Endothelial cell of umbilical vein (primary cell): ENCODE results near the gene SIRPG. TPM values are rescaled to one million over a fixed set of nuclear protein-coding genes. Genes with fewer than 3 reads are reported as not detected.

Experiments
- BruUV-seq: library from RNA; stranded (reverse); fragments of 400-500 nt; replicated peaks from 2 replicates; lab custom pipeline; 2021; lab: Mats Ljungman, UMichigan
- CTCF ChIA-PET: fragments of 300-600, 350-600 bp; sonication (Branson Sonifier 250); formaldehyde crosslinking; loops from one replicate; lab custom pipeline; 2021; ENCODE audit warnings: antibody characterized with exemption, inconsistent platforms; lab: Charles Lee
- POLR2A ChIA-PET: fragments of 300-600, 350-600 bp; sonication (Branson Sonifier 250); formaldehyde crosslinking; loops from one replicate; lab custom pipeline; 2021; ENCODE audit warnings: antibody characterized with exemption, inconsistent platforms; lab: Charles Lee
- DNase-seq: peaks from one replicate; pipeline ENCODE4 v3.0.0-alpha.2; 2011; ENCODE audit warnings: low read depth, low spot score
- FAIRE-seq: peaks from 2 replicates; lab custom pipeline; 2011; peaks lifted over from hg19 to GRCh38; lab: Jason Lieb, UNC
- H2AFZ ChIP-seq: 2 replicates; pipeline ENCODE4 v1.6.0; 2012; ENCODE audit warnings: low read depth, low read length, control low read depth, inconsistent platforms
- H3K27ac ChIP-seq: 2 replicates; pipeline ENCODE4 v1.5.1; 2011; ENCODE audit warnings: low read depth, mild to moderate bottlenecking, control low read depth, low read length, moderate library complexity; ENCODE audit not compliant: insufficient read depth
- H3K27me3 ChIP-seq, 2 experiments: 2 replicates each; pipeline versions ENCODE4 v1.6.0 to v1.6.1; 2011; ENCODE audit warnings: low read length in 2 of 2, mixed read lengths in 1 of 2; ENCODE audit not compliant: control insufficient read depth in 2 of 2, insufficient read depth in 2 of 2
- H3K36me3 ChIP-seq, 2 experiments: 2 replicates in 1 of 2; 3 replicates in 1 of 2; pipeline ENCODE4 v1.5.1; 2011; ENCODE audit warnings: low read length in 2 of 2, mild to moderate bottlenecking in 1 of 2, moderate library complexity in 1 of 2; ENCODE audit not compliant: control insufficient read depth in 2 of 2, insufficient read depth in 2 of 2; ENCODE audit errors: extremely low read depth in 1 of 2
- H3K4me1 ChIP-seq: 3 replicates; pipeline ENCODE4 v1.5.1; 2011; ENCODE audit warnings: mild to moderate bottlenecking, low read length; ENCODE audit not compliant: control insufficient read depth, insufficient read depth; ENCODE audit errors: extremely low read depth
- H3K4me2 ChIP-seq: 2 replicates; pipeline ENCODE4 v1.6.1; 2011; ENCODE audit warnings: low read length, control low read depth, mixed read lengths; ENCODE audit not compliant: insufficient read depth
- H3K4me3 ChIP-seq, 3 experiments: fragments of 200-600 bp in 1 of 3; sonication (generic), shearing (Covaris generic) in 1 of 3; replicated peaks in 1 of 3; 2 replicates each; pipeline ENCODE4 v1.5.1; 2011 to 2016; ENCODE audit warnings: control low read depth in 3 of 3, low read length in 3 of 3, mild to moderate bottlenecking in 2 of 3, inconsistent platforms in 1 of 3, low read depth in 1 of 3, moderate library complexity in 1 of 3; ENCODE audit not compliant: insufficient read depth in 1 of 3
- H3K79me2 ChIP-seq: 2 replicates; pipeline ENCODE4 v1.6.0; 2012; ENCODE audit warnings: low read length, inconsistent platforms; ENCODE audit not compliant: control insufficient read depth, insufficient read depth
- H3K9ac ChIP-seq: replicated peaks from 2 replicates; pipeline ENCODE3; 2011; ENCODE audit warnings: low read length, control low read depth; ENCODE audit not compliant: insufficient read depth; ENCODE audit errors: extremely low read depth
- H3K9me1 ChIP-seq: replicated peaks from 3 replicates; pipeline ENCODE4 v1.6.0; 2011; ENCODE audit warnings: mild to moderate bottlenecking, low read length; ENCODE audit not compliant: control insufficient read depth, insufficient read depth; ENCODE audit errors: extremely low read depth
- H3K9me3 ChIP-seq: replicated peaks from 2 replicates; pipeline ENCODE4 v1.5.1; 2012; ENCODE audit warnings: low read length, inconsistent platforms; ENCODE audit not compliant: control insufficient read depth, insufficient read depth
- H4K20me1 ChIP-seq: replicated peaks from 2 replicates; pipeline ENCODE3; 2011; ENCODE audit warnings: mild to moderate bottlenecking, low read length; ENCODE audit not compliant: control insufficient read depth, insufficient read depth; ENCODE audit errors: extremely low read depth
- EZH2 ChIP-seq: IDR thresholded peaks from 2 replicates; pipeline ENCODE4 v1.6.1; 2012; ENCODE audit warnings: borderline replicate concordance, low read depth, mild to moderate bottlenecking, moderate library complexity, low read length, inconsistent platforms; ENCODE audit not compliant: severe bottlenecking
- FOS ChIP-seq: IDR thresholded peaks from 2 replicates; pipeline ENCODE4 v1.6.1; 2011; ENCODE audit warnings: mild to moderate bottlenecking, low read length, moderate library complexity, borderline replicate concordance; ENCODE audit not compliant: insufficient read depth
- GATA2 ChIP-seq: IDR thresholded peaks from 2 replicates; pipeline ENCODE4 v1.7.0; 2011; ENCODE audit warnings: low read depth, mild to moderate bottlenecking, moderate library complexity, mixed read lengths, low read length; ENCODE audit not compliant: insufficient read length, insufficient read depth
- JUN ChIP-seq: IDR thresholded peaks from 2 replicates; pipeline ENCODE4 v1.6.1; 2011; ENCODE audit warnings: borderline replicate concordance, low read depth; ENCODE audit not compliant: insufficient read length, insufficient read depth
- MYC ChIP-seq: IDR thresholded peaks from one replicate; pipeline ENCODE4 v1.6.1; 2011; ENCODE audit warnings: mild to moderate bottlenecking, low read depth, low read length
- POLR2A ChIP-seq: IDR thresholded peaks from 2 replicates; pipeline ENCODE4 v1.6.1; 2012; ENCODE audit warnings: low read depth, mild to moderate bottlenecking, control low read depth, low read length
- POLR2AphosphoS5 ChIP-seq: IDR thresholded peaks from 2 replicates; pipeline ENCODE4 v1.6.1; 2012; ENCODE audit warnings: low read depth, mild to moderate bottlenecking, control low read depth, low read length, moderate library complexity; ENCODE audit not compliant: insufficient read depth
- dilution Hi-C: fragments of 300-500 bp; cut with MboI; formaldehyde crosslinking; loops from one replicate; pipeline ENCODE4 v1.15.0; 2019; ENCODE audit warnings: low sequenced_read_pairs; ENCODE audit not compliant: extremely low pct_ligation_motif_present
- intact Hi-C: fragments of 100-400 bp; cut with micrococcal nuclease; formaldehyde crosslinking; loops from one replicate; pipeline ENCODE4 v1.10.0; 2022
- polyA plus RNA-seq, 4 experiments: library from polyadenylated mRNA; depleted of rRNA in 3 of 4; stranded (reverse) in 3 of 4; unstranded in 1 of 4; fragments of >200 nt; gene quantifications; 2 replicates each; pipeline versions ENCODE4 v1.2.1 to v1.2.3, GENCODE V29; 2011 to 2012; ENCODE audit warnings: missing spikeins in 1 of 4
- total RNA-seq: library from RNA; stranded (reverse); gene quantifications from 2 replicates; pipeline ENCODE4 v1.2.3, GENCODE V29; 2021
- TF ChIP-seq, protein P1 (sequence below): IDR thresholded peaks from 2 replicates; pipeline ENCODE4 v1.6.1; 2011; ENCODE audit not compliant: insufficient read depth, insufficient read length
- TF ChIP-seq, protein P2 (sequence below), 2 donors: IDR thresholded peaks; 1 replicate in 1 of 2; 2 replicates in 1 of 2; pipeline ENCODE4 v1.5.1; 2011; ENCODE audit warnings: low read length in 2 of 2, mild to moderate bottlenecking in 2 of 2, moderate library complexity in 2 of 2, control low read depth in 1 of 2, inconsistent platforms in 1 of 2, low read depth in 1 of 2; ENCODE audit not compliant: insufficient read depth in 1 of 2; ENCODE audit errors: extremely low read depth in 1 of 2

Gene SIRPG
- total and polyA plus RNA-seq, 2 donors (not counting 3 experiments of a cell fraction or from before 2014, with no cell fraction given): not detected

DNA sequence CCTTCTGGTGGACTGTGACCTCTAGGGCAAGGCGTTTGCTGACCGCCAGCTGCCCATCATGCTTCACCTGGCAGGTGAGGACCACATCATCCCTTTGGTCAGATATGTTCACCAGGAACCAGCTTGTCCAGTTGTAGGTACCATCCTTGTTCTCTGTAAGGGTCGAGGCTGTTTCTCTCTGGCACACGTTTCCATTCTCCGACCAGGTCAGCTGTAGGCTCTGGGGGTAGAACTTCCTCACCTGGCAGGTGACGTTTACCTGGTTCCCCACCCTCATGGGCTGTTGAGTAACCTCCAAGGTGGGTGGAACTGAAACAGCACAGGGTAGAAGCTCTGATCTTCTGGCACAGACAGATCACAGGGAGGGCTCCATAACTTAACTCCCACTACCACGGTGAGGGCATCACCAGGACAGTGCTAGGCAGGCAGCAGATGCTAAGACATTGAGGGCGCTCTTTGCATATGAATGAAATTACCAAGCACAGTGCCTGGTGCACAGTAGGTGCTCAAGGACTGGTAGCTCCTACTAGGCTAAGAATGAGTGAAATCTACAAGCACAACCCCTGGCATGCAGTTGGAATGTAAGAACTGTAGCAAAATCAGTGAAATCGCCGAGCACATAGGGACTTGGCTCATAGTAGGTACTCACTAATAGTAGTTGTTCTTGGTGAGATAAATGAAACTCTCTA, 22.1 kb downstream of the SIRPG start:
- no peak overlapping the region for H3K4me3 ChIP-seq
- peaks cover 0 to 2% of the 10 kb centered on the region in 2 experiments for H3K27me3 ChIP-seq
- FAIRE-seq (no peak), DNase-seq (no peak)
- intact Hi-C loops: no loop called here
- H3K9ac ChIP-seq: no peak overlapping the region
- H3K4me2 ChIP-seq: no peak overlapping the region
- H3K9me3 ChIP-seq: no peaks in the 10 kb centered on the region
- H3K36me3 ChIP-seq: no peaks in the 10 kb centered on the region
- no peaks in the 10 kb centered on the region for H3K9me1 ChIP-seq
- no TSS peak for BruUV-seq
- no peaks in the 10 kb centered on the region for H4K20me1 ChIP-seq
- ChIA-PET POLR2A (no interaction called here), CTCF (interaction anchor here (1.0 to 1.5 kb wide), 3 partner anchors 127 to 132 kb away, joined by 3 to 11 read pairs (median 3); no protein-coding TSS in a partner anchor)
- no peaks in the 10 kb centered on the region for H3K79me2 ChIP-seq
- TF ChIP-seq JUN: no peak
- TF ChIP-seq FOS: no peak
- TF ChIP-seq, protein P1, sequence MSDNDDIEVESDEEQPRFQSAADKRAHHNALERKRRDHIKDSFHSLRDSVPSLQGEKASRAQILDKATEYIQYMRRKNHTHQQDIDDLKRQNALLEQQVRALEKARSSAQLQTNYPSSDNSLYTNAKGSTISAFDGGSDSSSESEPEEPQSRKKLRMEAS: no peak
- TF ChIP-seq GATA2: no peak
- no peak for TF ChIP-seq POLR2A
- TF ChIP-seq POLR2AphosphoS5: no peak
- no peak for TF ChIP-seq EZH2
- no peak for TF ChIP-seq MYC
- TF ChIP-seq, protein P2, sequence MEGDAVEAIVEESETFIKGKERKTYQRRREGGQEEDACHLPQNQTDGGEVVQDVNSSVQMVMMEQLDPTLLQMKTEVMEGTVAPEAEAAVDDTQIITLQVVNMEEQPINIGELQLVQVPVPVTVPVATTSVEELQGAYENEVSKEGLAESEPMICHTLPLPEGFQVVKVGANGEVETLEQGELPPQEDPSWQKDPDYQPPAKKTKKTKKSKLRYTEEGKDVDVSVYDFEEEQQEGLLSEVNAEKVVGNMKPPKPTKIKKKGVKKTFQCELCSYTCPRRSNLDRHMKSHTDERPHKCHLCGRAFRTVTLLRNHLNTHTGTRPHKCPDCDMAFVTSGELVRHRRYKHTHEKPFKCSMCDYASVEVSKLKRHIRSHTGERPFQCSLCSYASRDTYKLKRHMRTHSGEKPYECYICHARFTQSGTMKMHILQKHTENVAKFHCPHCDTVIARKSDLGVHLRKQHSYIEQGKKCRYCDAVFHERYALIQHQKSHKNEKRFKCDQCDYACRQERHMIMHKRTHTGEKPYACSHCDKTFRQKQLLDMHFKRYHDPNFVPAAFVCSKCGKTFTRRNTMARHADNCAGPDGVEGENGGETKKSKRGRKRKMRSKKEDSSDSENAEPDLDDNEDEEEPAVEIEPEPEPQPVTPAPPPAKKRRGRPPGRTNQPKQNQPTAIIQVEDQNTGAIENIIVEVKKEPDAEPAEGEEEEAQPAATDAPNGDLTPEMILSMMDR (IDR thresholded peaks at IDR 0.05; ENCODE audit: extremely low read depth in 1 of 2, insufficient read depth in 1 of 2, low read depth in 1 of 2, low read length in 2 of 2): no peak
- dilution Hi-C loops: no loop called here
- H3K27ac ChIP-seq: no peak overlapping the region
- no peak overlapping the region for H2AFZ ChIP-seq
- peaks cover 6% of the 10 kb centered on the region for H3K4me1 ChIP-seq
